GM12878 (cell line): Measurements from ENCODE around the gene GAPT. TPM values are rescaled to one million over a fixed set of nuclear protein-coding genes. Genes with fewer than 3 reads are reported as not detected.

Experiments used
- ATAC-seq: fragments of 200-7000 bp; cut with Tn5 transposase; 3 replicates; pipeline ENCODE4 v1.9.1; 2020; ENCODE audit warnings: mild to moderate bottlenecking, moderate library complexity
- BruUV-seq: library from RNA; stranded (reverse); fragments of 400-500 nt; replicated peaks from 2 replicates; lab custom pipeline; 2021; lab: Mats Ljungman, UMichigan
- CTCF ChIA-PET: fragments of 300-600 bp; sonication (Branson Sonifier 250); formaldehyde crosslinking; extraction: SDS; loops from one replicate; lab custom pipeline; 2021; ENCODE audit warnings: inconsistent platforms; lab: Yijun Ruan, JAX
- POLR2A ChIA-PET: fragments of 350-600 bp; formaldehyde crosslinking; extraction: SDS; loops from one replicate; lab custom pipeline; 2021; ENCODE audit warnings: inconsistent platforms; lab: Charles Lee
- RAD21 ChIA-PET: fragments of 300-600 bp; sonication (Branson Sonifier 250); formaldehyde crosslinking; loops from one replicate; lab custom pipeline; 2023; ENCODE audit warnings: antibody characterized with exemption; ENCODE audit not compliant: unreplicated experiment; lab: Charles Lee
- SMC1A ChIA-PET: fragments of 300-600 bp; sonication (Branson Sonifier 250); formaldehyde crosslinking; loops from one replicate; lab custom pipeline; 2023; ENCODE audit not compliant: unreplicated experiment, uncharacterized antibody; lab: Charles Lee
- DNase-seq: peaks from one replicate; pipeline ENCODE4 v3.0.0-alpha.2; 2011; ENCODE audit warnings: low read depth, low spot score
- FAIRE-seq: peaks from 3 replicates; lab custom pipeline; 2011; peaks lifted over from hg19 to GRCh38; lab: Jason Lieb, UNC
- H2AFZ ChIP-seq: 2 replicates; pipeline ENCODE4 v1.6.0; 2011; ENCODE audit warnings: low read depth, low read length, control low read depth; ENCODE audit not compliant: control insufficient read depth
- H3K27ac ChIP-seq: 2 replicates; pipeline ENCODE4 v1.5.1; 2011; ENCODE audit warnings: control low read depth; ENCODE audit not compliant: control insufficient read depth, insufficient read depth
- H3K27me3 ChIP-seq, 2 experiments: replicated peaks in 1 of 2; 2 replicates each; pipeline versions ENCODE4 v1.6.0 to v1.6.1; 2011; ENCODE audit warnings: low read length in 1 of 2; ENCODE audit not compliant: control insufficient read depth in 2 of 2, insufficient read depth in 2 of 2
- H3K36me3 ChIP-seq, 2 experiments: 2 replicates each; pipeline ENCODE4 v1.5.1; 2011; ENCODE audit warnings: low read length in 1 of 2; ENCODE audit not compliant: control insufficient read depth in 2 of 2, insufficient read depth in 2 of 2
- H3K4me1 ChIP-seq: 2 replicates; pipeline ENCODE4 v1.6.1; 2011; ENCODE audit warnings: mild to moderate bottlenecking, low read length, moderate library complexity, mixed read lengths; ENCODE audit not compliant: control insufficient read depth, insufficient read depth
- H3K4me2 ChIP-seq: 2 replicates; pipeline ENCODE4 v1.6.0; 2011; ENCODE audit warnings: control low read depth; ENCODE audit not compliant: control insufficient read depth, insufficient read depth
- H3K4me3 ChIP-seq: fragments of 200-600 bp; sonication (generic); 2 replicates; pipeline ENCODE4 v1.5.1; 2016
- H3K79me2 ChIP-seq: 2 replicates; pipeline ENCODE4 v1.6.0; 2011; ENCODE audit warnings: low read length; ENCODE audit not compliant: control insufficient read depth, insufficient read depth
- H3K9ac ChIP-seq: 2 replicates; pipeline ENCODE4 v1.8.0; 2011; ENCODE audit warnings: low read length, control low read depth, mixed read lengths; ENCODE audit not compliant: control insufficient read depth, insufficient read depth
- H3K9me3 ChIP-seq: replicated peaks from 3 replicates; pipeline ENCODE4 v1.5.1; 2011; ENCODE audit warnings: mild to moderate bottlenecking, low read length; ENCODE audit not compliant: control insufficient read depth, insufficient read depth
- H4K20me1 ChIP-seq: 2 replicates; pipeline ENCODE4 v1.6.0; 2011; ENCODE audit not compliant: control insufficient read depth, insufficient read depth
- BMI1 ChIP-seq: fragments of 450-650 bp; IDR thresholded peaks from 2 replicates; pipeline ENCODE4 v1.6.1; 2016; ENCODE audit warnings: mild to moderate bottlenecking, moderate library complexity, borderline replicate concordance
- EED ChIP-seq: sonication (generic); IDR thresholded peaks from 2 replicates; pipeline ENCODE4 v1.6.1; 2016; ENCODE audit warnings: antibody characterized with exemption, low read depth
- EGR1 ChIP-seq, 2 experiments: IDR thresholded peaks; 1 replicate in 1 of 2; 2 replicates in 1 of 2; pipeline ENCODE4 v1.6.1; 2011 to 2012; ENCODE audit warnings: low read depth in 2 of 2, low read length in 2 of 2, borderline replicate concordance in 1 of 2, mild to moderate bottlenecking in 1 of 2, moderate library complexity in 1 of 2
- IKZF2 ChIP-seq, 2 experiments: fragments of 450-650 bp; IDR thresholded peaks; 2 replicates each; pipeline ENCODE4 v1.6.1; 2017; ENCODE audit warnings: mild to moderate bottlenecking in 2 of 2, moderate library complexity in 2 of 2
- NRF1 ChIP-seq: conservative IDR thresholded peaks from 2 replicates; pipeline ENCODE4 v1.6.1; 2011; ENCODE audit warnings: mild to moderate bottlenecking, low read depth, low read length, improper control_type of control experiment
- RFX5 ChIP-seq: IDR thresholded peaks from 2 replicates; pipeline ENCODE4 v1.6.1; 2011; ENCODE audit warnings: low read depth, low read length, improper control_type of control experiment
- WGBS: methylation state at CpG from one replicate; pipeline ENCODE4 v1.1.6; 2016; ENCODE audit warnings: low lambda C conversion rate; ENCODE audit not compliant: insufficient replicate concordance, insufficient coverage; ENCODE audit errors: missing lambda C conversion rate; 5-methylcytosine and 5-hydroxymethylcytosine counted together
- in situ Hi-C: fragments of 300-500 bp; cut with MboI; formaldehyde crosslinking; loops from 9 replicates; pipeline ENCODE4 v1.14.3; 2018; ENCODE audit warnings: mixed read lengths
- intact Hi-C: fragments of 100-400 bp; cut with micrococcal nuclease; formaldehyde crosslinking; loops from one replicate; pipeline ENCODE4 v1.14.2; 2022; ENCODE audit not compliant: unreplicated experiment
- polyA plus RNA-seq, 11 experiments: library from polyadenylated mRNA; depleted of rRNA in 4 of 11; unstranded in 6 of 11; stranded (reverse) in 5 of 11; fragments of >200 nt; fragmentation: Nextera tagmentation in 4 of 11; fragmentation: Illumina TruSeq in 1 of 11; extraction: Ambion mirVana in 4 of 11; extraction: Trizol in 1 of 11; gene quantifications; 1 replicate in 1 of 11; 2 replicates in 10 of 11; pipeline versions ENCODE4 v1.2.1 to v1.2.3, GENCODE V29; 2011 to 2016; ENCODE audit warnings: inconsistent platforms in 2 of 11, missing spikeins in 2 of 11, low read depth in 1 of 11
- total RNA-seq, 4 experiments: library from RNA; depleted of rRNA in 3 of 4; stranded (reverse); fragments of >200 nt in 3 of 4; fragmentation: Illumina TruSeq in 1 of 4; extraction: Trizol in 1 of 4; gene quantifications; 2 replicates each; pipeline versions ENCODE4 v1.2.1 to v1.2.3, GENCODE V29; 2013 to 2021

The GAPT gene
- total and polyA plus RNA-seq, 10 of the 15 experiments (the other 5 are each of a cell fraction or from before 2014, with no cell fraction given) = 0.15 to 0.96 (median 0.57) TPM; not detected in 2

GRCh38 chr5:58458141-58458742, 33.0 kb upstream of the GAPT start:
- H4K20me1 ChIP-seq = no peaks in the 10 kb centered on the region
- no peaks in the 10 kb centered on the region for H3K9me3 ChIP-seq
- ChIA-PET POLR2A (no interaction called here), CTCF (interaction anchor here (0.7 to 6.8 kb wide), 6 partner anchors 19 to 1159 kb away, joined by 3 to 80 read pairs (median 10); no protein-coding TSS in a partner anchor), RAD21 (interaction anchor here (0.8 to 6.3 kb wide), 4 partner anchors 679 to 1160 kb away, joined by 3 to 42 read pairs (median 5); no protein-coding TSS in a partner anchor), SMC1A (interaction anchor here (0.9 to 1.6 kb wide), 5 partner anchors 392 to 1160 kb away, joined by 3 to 7 read pairs (median 5); no protein-coding TSS in a partner anchor)
- BruUV-seq = TSS peak; percentile 55
- DNase-seq (no peak), FAIRE-seq (no peak), ATAC-seq (no peak)
- TF ChIP-seq RFX5 (no peak), NRF1 (no peak), EGR1 (IDR thresholded peaks at IDR 0.05; ENCODE audit: borderline replicate concordance in 1 of 2, low read depth in 2 of 2, low read length in 2 of 2) (no peak), IKZF2 (IDR thresholded peaks at IDR 0.05) (no peak)
- intact Hi-C loops (no loop called here), in situ Hi-C loops (loop anchor here (5.0 to 25.0 kb wide), 4 partner anchors 676 to 1546 kb away; partner anchors contain the start of gene SETD9)
- H3K9ac ChIP-seq = no peak overlapping the region
- H3K4me2 ChIP-seq = no peak overlapping the region
- no peaks in the 10 kb centered on the region for H3K36me3 ChIP-seq
- peaks cover 2 to 8% of the 10 kb centered on the region in 2 experiments; a peak in 3 of 4 replicates for H3K27me3 ChIP-seq
- H3K79me2 ChIP-seq = no peaks in the 10 kb centered on the region
- H2AFZ ChIP-seq = no peak overlapping the region
- peaks cover 12% of the 10 kb centered on the region for H3K4me1 ChIP-seq
- WGBS = 63% methylated on average over 7 of the region's 7 CpGs
- no peak overlapping the region for H3K27ac ChIP-seq
- no peak overlapping the region for H3K4me3 ChIP-seq

GRCh38 chr5:58458743-58459145, 32.5 kb upstream of the GAPT start:
- no peak for ATAC-seq
- WGBS = 34% methylated on average over 9 of the region's 9 CpGs
- no peak overlapping the region for H3K9ac ChIP-seq
- CTCF ChIA-PET = interaction anchor here (0.6 to 6.8 kb wide), 10 partner anchors 20 to 1160 kb away, joined by 3 to 80 read pairs (median 4); no protein-coding TSS in a partner anchor
- peaks cover 12% of the 10 kb centered on the region for H3K4me1 ChIP-seq
- H4K20me1 ChIP-seq = no peaks in the 10 kb centered on the region
- H3K4me3 ChIP-seq = no peak overlapping the region
- peaks cover 2 to 8% of the 10 kb centered on the region in 2 experiments; a peak in 3 of 4 replicates for H3K27me3 ChIP-seq
- BruUV-seq = no TSS peak
- in situ Hi-C loops (loop anchor here (5.0 to 25.0 kb wide), 4 partner anchors 676 to 1546 kb away; partner anchors contain the start of gene SETD9), intact Hi-C loops (no loop called here)
- RAD21 ChIA-PET = interaction anchor here (0.8 to 6.3 kb wide), 6 partner anchors 79 to 1160 kb away, joined by 3 to 42 read pairs (median 4); no protein-coding TSS in a partner anchor
- no peak overlapping the region for H2AFZ ChIP-seq
- H3K79me2 ChIP-seq = no peaks in the 10 kb centered on the region
- SMC1A ChIA-PET = interaction anchor here (0.9 to 1.6 kb wide), 5 partner anchors 392 to 1160 kb away, joined by 3 to 7 read pairs (median 5); no protein-coding TSS in a partner anchor
- FAIRE-seq = no peak
- TF ChIP-seq BMI1 = peak; percentile 55; the same call in 1 of the 2 replicates
- no peak for TF ChIP-seq EED
- POLR2A ChIA-PET = interaction anchor here (0.6 kb wide), 1 partner anchor 1157 kb away, joined by 3 read pairs; no protein-coding TSS in a partner anchor
- no peak for DNase-seq
- no peaks in the 10 kb centered on the region for H3K9me3 ChIP-seq
- H3K27ac ChIP-seq = no peak overlapping the region
- no peaks in the 10 kb centered on the region for H3K36me3 ChIP-seq
- H3K4me2 ChIP-seq = no peak overlapping the region
